MM.1S (cell line): Measurements from ENCODE around the gene SRSF5.

ENCODE experiments used
- EZH2 ChIP-seq: fragments of 300-600 bp; sonication (generic); optimal IDR thresholded peaks from 2 replicates; pipeline ENCODE3; 2017; ENCODE audit warnings: low read depth, mild to moderate bottlenecking, antibody characterized with exemption, low read length, mixed read lengths
- TF ChIP-seq, protein P1 (sequence below): fragments of 300-600 bp; sonication (generic); IDR thresholded peaks from 2 replicates; pipeline ENCODE4 v1.5.1; 2016; ENCODE audit warnings: antibody characterized with exemption, low read length, mixed read lengths

- TF ChIP-seq, protein P1, sequence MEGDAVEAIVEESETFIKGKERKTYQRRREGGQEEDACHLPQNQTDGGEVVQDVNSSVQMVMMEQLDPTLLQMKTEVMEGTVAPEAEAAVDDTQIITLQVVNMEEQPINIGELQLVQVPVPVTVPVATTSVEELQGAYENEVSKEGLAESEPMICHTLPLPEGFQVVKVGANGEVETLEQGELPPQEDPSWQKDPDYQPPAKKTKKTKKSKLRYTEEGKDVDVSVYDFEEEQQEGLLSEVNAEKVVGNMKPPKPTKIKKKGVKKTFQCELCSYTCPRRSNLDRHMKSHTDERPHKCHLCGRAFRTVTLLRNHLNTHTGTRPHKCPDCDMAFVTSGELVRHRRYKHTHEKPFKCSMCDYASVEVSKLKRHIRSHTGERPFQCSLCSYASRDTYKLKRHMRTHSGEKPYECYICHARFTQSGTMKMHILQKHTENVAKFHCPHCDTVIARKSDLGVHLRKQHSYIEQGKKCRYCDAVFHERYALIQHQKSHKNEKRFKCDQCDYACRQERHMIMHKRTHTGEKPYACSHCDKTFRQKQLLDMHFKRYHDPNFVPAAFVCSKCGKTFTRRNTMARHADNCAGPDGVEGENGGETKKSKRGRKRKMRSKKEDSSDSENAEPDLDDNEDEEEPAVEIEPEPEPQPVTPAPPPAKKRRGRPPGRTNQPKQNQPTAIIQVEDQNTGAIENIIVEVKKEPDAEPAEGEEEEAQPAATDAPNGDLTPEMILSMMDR, result no peak
- TF ChIP-seq EZH2, result no peak
Observed at GRCh38 chr14:69760810-69761209, 6.1 kb upstream of the SRSF5 start.
